ENCODE data around the gene CCRL2. TPM values are rescaled to one million over a fixed set of nuclear protein-coding genes. Genes with fewer than 3 reads are reported as not detected.

Gene CCRL2
- 1.1 TPM for total RNA-seq

- DNase-seq: no peak
These were observed at the start of gene CCRL2, which contains the start of gene CCR5AS for GRCh38 chr3:46406788-46407611. TSS of gene CCRL2 (plus strand) at chr3:46407259. CDS start at chr3:46408080, 821 bp downstream. TSS of gene CCR5AS (minus strand) at chr3:46407066.

- no peak for DNase-seq
These were observed 48.6 kb upstream of the CCRL2 start for GRCh38 chr3:46358466-46358865.

GRCh38 chr3:46359733-46360493, 47.1 kb upstream of the CCRL2 start:
- DNase-seq: no peak

- DNase-seq: no peak
These were observed 46.2 kb upstream of the CCRL2 start for GRCh38 chr3:46360907-46361306.

- no peak for DNase-seq
These were observed 45.4 kb upstream of the CCRL2 start for GRCh38 chr3:46361408-46362283.

GRCh38 chr3:46365041-46365440, 42.0 kb upstream of the CCRL2 start:
- no peak for DNase-seq

GRCh38 chr3:46365737-46366524, 41.1 kb upstream of the CCRL2 start:
- no peak for DNase-seq

- no peak for DNase-seq
These were observed 39.2 kb upstream of the CCRL2 start for GRCh38 chr3:46367811-46368210.

- DNase-seq: no peak
These were observed 38.5 kb upstream of the CCRL2 start for GRCh38 chr3:46368569-46368968.

GRCh38 chr3:46369151-46369550, 37.9 kb upstream of the CCRL2 start:
- no peak for DNase-seq

GRCh38 chr3:46369675-46370132, 37.4 kb upstream of the CCRL2 start:
- DNase-seq: no peak

GRCh38 chr3:46370839-46371518, 36.1 kb upstream of the CCRL2 start, which contains the start of gene CCR5:
TSS of gene CCR5 (plus strand) at chr3:46370946. CDS start at chr3:46372903, 1,957 bp downstream.
- no peak for DNase-seq

GRCh38 chr3:46371519-46372340, 35.3 kb upstream of the CCRL2 start:
- DNase-seq: no peak

GRCh38 chr3:46372492-46373359, 34.3 kb upstream of the CCRL2 start:
- DNase-seq: no peak

GRCh38 chr3:46374755-46375154, 32.3 kb upstream of the CCRL2 start:
- DNase-seq: no peak

GRCh38 chr3:46375218-46375617, 31.8 kb upstream of the CCRL2 start:
- no peak for DNase-seq

GRCh38 chr3:46375814-46376213, 31.2 kb upstream of the CCRL2 start:
- DNase-seq: no peak

- DNase-seq: no peak
These were observed 28.6 kb upstream of the CCRL2 start for GRCh38 chr3:46378426-46378942.

Measured in occipital lobe (tissue), 2 donors.